IMR-90 (cell line): ENCODE data around the gene KCNT2.

Source experiments
- MAZ ChIP-seq: IDR thresholded peaks from 2 replicates; pipeline ENCODE4 v1.6.1; 2012; ENCODE audit warnings: low read depth, mild to moderate bottlenecking, low read length, improper control_type of control experiment, moderate library complexity, borderline replicate concordance
- TF ChIP-seq, protein P1 (sequence below): conservative IDR thresholded peaks from 2 replicates; pipeline ENCODE4 v1.5.1; 2012; ENCODE audit warnings: mild to moderate bottlenecking, low read depth, low read length, improper control_type of control experiment
- TF ChIP-seq, protein P2 (sequence below): fragments of 150-350 bp; IDR thresholded peaks from 2 replicates; pipeline ENCODE4 v1.6.1; 2016; ENCODE audit warnings: low read depth, mild to moderate bottlenecking, low read length, moderate library complexity, borderline replicate concordance
- TF ChIP-seq, protein P3 (sequence below): fragments of 150-350 bp; IDR thresholded peaks from 2 replicates; pipeline ENCODE4 v1.6.1; 2017; ENCODE audit warnings: mild to moderate bottlenecking, antibody characterized with exemption, low read length, low read depth

DNA sequence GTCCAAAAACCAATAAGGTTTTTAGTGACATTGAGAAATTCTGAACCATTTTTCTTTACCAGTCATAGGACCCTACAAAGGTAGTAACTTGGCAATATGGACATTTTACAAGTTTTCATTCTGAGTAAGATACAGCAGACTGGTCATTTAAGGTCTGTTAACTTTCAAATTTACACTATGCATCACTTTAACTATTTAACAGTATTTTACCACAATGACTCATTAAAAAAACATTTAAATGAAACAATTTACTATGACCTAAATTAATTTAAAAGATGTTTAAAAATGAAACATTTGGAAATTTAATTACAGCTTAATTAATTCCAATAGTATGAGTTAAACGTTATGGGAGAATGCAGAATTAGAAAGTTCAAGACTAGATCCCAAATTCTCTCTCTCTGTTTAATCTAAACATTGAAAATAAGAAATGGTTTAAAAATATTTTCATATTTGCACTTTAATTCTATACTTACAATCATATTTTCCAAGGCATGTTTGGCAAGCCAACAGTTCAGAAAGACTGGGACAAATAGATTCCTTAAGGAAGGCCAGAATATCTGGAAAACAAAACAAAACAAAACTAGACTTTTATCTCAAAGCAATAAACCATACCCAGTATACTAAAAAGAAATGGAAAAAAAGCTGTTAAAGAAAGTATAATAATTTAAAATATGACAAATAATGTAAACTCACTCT is 140.9 kb downstream of the KCNT2 start:
- TF ChIP-seq, protein P1, sequence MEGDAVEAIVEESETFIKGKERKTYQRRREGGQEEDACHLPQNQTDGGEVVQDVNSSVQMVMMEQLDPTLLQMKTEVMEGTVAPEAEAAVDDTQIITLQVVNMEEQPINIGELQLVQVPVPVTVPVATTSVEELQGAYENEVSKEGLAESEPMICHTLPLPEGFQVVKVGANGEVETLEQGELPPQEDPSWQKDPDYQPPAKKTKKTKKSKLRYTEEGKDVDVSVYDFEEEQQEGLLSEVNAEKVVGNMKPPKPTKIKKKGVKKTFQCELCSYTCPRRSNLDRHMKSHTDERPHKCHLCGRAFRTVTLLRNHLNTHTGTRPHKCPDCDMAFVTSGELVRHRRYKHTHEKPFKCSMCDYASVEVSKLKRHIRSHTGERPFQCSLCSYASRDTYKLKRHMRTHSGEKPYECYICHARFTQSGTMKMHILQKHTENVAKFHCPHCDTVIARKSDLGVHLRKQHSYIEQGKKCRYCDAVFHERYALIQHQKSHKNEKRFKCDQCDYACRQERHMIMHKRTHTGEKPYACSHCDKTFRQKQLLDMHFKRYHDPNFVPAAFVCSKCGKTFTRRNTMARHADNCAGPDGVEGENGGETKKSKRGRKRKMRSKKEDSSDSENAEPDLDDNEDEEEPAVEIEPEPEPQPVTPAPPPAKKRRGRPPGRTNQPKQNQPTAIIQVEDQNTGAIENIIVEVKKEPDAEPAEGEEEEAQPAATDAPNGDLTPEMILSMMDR: no peak
- TF ChIP-seq, protein P2, sequence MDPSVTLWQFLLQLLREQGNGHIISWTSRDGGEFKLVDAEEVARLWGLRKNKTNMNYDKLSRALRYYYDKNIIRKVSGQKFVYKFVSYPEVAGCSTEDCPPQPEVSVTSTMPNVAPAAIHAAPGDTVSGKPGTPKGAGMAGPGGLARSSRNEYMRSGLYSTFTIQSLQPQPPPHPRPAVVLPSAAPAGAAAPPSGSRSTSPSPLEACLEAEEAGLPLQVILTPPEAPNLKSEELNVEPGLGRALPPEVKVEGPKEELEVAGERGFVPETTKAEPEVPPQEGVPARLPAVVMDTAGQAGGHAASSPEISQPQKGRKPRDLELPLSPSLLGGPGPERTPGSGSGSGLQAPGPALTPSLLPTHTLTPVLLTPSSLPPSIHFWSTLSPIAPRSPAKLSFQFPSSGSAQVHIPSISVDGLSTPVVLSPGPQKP: no peak
- TF ChIP-seq, protein P3, sequence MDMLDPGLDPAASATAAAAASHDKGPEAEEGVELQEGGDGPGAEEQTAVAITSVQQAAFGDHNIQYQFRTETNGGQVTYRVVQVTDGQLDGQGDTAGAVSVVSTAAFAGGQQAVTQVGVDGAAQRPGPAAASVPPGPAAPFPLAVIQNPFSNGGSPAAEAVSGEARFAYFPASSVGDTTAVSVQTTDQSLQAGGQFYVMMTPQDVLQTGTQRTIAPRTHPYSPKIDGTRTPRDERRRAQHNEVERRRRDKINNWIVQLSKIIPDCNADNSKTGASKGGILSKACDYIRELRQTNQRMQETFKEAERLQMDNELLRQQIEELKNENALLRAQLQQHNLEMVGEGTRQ: no peak
- no peak for TF ChIP-seq MAZ
